GM19023 (cell line): ENCODE measurements around the gene CNMD.
"Not testable (repeated sequence)": the region's sequence is repeated elsewhere in the genome, so short reads cannot be mapped to it uniquely, and the experiment has no call there.

ENCODE experiments used
- ATAC-seq: cut with Tn5 transposase; IDR thresholded peaks from one replicate; pipeline ENCODE4 v1.9.1; 2021; ENCODE audit warnings: mild to moderate bottlenecking, moderate library complexity; ENCODE audit not compliant: unreplicated experiment

Gene CNMD

GRCh38 chr13:52695856-52696255 lies 43.8 kb downstream of the CNMD start:
- ATAC-seq = peak; percentile 71

GRCh38 chr13:52686376-52686775 lies 53.2 kb downstream of the CNMD start:
- ATAC-seq = no peak

GRCh38 chr13:52685806-52686205 lies 53.8 kb downstream of the CNMD start:
- not testable (repeated sequence) for ATAC-seq

GRCh38 chr13:52677823-52678222 lies 61.8 kb downstream of the CNMD start:
- no peak for ATAC-seq

GRCh38 chr13:52673465-52673864 lies 66.2 kb downstream of the CNMD start:
- no peak for ATAC-seq

- ATAC-seq = no peak
These were observed 68.9 kb downstream of the CNMD start for GRCh38 chr13:52670726-52671125.

GRCh38 chr13:52669677-52670076 lies 69.9 kb downstream of the CNMD start:
- ATAC-seq = no peak

- no peak for ATAC-seq
These were observed 74.3 kb downstream of the CNMD start for GRCh38 chr13:52665325-52665724.

- ATAC-seq = no peak
These were observed 75.3 kb downstream of the CNMD start for GRCh38 chr13:52664272-52664671.

- no peak for ATAC-seq
These were observed 80.3 kb downstream of the CNMD start for GRCh38 chr13:52659340-52659739.
